Measurements from ENCODE around the gene C1QTNF8.

The C1QTNF8 gene

DNA sequence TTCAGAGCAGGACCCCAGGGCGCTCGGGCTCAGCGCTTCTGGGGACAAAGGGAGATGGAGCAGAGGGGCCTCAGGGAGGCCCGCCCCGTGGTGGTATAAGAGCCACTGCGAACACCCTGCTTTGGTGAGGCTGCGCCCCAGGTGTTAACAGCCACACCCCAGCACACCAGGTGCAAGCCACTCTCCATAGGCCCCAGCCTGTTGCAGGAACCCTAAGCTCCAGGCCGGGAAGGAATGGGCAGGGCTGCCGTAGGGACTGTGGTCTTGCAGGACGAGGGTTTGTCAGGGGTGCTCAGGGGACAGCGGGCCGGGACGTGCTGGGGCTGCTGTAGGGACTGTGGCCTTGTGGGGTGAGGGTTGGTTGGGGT is 40.5 kb downstream of the C1QTNF8 start:
- DNase-seq = no peak

DNA sequence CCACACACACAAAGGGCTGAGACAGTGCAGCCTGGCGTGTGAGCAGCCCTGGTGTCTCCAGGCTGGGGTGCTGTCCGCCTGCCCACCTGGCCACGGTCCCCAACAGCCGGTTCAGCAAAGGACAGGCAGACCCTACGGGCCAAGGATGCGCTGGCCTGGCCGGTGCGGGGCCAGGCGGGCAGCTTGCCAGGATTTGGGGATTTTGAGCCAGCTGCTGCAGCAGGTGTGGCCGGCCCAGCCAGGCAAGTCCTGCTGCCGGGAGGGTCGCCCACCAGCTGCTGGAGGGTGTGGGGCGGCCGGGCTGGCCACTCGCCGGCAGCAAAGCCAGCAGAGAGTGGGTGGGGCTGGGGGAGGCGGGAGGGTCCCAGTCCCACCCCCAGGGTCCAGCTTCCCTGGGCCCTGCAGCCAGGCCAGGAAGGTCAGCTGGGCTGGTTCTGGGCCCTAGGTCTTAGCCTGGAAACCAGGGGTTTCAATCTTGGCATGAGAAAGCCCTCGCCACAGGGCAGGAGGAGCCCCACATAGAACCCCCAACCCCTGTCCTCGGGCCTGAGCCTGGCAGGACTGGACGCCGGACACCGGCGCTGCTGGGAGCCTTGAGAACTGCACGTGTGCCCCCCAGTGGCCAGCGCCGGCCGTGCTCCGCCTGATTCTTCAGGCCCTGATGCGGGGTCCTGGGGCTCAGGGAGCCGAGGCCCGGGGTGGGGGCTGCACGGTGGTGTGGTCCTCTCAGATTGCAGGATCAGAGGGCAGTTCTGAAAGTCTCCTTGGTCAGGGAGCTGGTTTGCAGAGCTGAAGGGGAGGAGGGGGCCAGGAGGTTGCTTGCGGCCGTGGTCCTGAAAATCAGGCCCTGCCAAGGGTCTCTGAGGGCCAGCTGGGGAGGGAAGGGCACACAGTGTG is 41.1 kb downstream of the C1QTNF8 start:
- no peak for DNase-seq

DNA sequence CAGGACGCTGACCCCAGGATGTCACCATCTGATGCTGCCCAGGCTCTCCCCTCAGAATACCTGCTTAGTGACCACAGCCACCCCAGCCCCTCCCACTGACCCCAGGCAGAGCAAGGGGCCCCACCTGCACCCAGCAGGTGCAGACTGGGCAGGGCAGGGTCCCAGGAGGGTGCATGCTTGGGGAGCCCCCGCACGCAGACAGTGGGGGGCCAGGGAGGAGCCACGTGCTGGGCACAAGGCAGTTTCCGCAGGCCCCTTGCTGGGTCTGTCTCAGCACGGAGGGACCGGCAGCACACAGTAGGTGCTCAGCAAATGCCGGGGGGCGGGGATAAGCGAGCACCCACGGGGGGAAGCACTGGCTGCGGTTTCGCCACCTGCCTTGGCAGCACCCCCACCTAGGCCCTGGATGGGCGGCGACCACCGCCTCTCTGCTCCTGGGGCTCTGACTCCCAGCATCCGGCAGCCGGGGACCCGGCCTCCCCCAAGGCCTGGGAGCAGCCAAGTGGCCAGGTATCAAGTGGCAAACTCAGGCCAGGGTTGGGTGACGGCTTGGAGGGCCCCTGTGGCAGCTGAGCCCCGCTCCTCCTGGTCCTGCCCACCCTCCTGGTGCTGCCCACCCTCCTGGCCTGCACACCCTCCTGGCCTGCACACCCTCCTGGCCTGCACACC is 42.2 kb downstream of the C1QTNF8 start:
- DNase-seq = no peak

DNA sequence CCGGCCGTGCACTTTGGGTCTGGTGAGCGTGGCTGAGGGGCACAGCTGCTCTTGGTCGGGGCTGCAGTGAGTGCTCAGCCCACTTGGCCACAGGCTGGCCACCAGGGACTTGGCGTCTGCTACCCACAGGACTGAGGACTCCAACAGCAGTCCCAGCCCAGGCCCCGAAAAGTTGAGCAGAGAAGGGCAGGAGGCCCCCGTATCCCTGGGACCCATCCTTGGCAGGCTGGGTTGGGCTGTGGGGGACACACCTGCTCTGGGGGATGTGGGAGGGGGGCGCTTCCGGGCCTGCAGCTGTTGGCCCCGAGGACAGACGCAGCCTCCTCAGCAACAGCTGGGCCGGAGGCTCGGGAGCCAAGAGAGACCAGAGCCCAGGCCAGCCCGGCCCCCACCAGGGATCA is 42.9 kb downstream of the C1QTNF8 start:
- no peak for DNase-seq

DNA sequence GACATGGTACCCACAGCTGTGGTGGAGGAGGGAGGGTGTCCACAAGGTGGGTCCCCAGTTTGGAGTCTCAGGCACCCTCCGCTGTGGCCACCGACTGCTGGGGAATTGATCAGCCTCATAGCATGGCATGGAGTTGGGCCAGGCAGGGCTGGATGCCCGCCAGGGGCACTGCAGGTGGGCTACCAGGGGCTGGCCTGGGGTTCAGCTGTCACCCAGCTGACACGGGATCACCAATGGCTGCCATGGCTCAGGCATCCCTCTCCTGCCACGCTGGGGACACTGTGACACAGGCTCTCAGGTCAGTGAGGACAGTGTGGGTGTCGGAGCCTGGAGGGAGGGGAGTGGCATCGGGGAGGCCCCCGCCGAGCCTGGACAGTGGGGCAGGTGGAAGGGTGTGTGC is 43.3 kb downstream of the C1QTNF8 start:
- no peak for DNase-seq

DNA sequence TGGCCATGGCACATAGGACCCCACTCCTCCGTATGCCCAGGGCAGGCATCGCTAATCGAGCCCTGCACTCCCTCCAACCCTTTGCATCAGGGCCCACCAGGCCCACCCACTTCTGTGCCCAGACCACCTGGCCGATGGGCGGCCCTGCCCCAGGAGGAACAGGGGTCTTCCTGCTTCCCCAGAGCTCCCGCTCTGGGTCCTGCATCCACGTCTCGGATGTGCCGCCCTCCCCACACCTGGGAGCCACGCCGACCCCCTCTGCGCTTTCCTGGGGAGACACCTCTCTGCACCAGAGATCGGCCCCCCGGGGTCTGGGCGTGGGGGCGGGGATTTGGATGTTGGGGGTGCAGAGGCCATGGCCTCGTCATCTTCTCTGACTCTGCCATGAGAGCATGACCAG is 44.6 kb downstream of the C1QTNF8 start:
- no peak for DNase-seq

DNA sequence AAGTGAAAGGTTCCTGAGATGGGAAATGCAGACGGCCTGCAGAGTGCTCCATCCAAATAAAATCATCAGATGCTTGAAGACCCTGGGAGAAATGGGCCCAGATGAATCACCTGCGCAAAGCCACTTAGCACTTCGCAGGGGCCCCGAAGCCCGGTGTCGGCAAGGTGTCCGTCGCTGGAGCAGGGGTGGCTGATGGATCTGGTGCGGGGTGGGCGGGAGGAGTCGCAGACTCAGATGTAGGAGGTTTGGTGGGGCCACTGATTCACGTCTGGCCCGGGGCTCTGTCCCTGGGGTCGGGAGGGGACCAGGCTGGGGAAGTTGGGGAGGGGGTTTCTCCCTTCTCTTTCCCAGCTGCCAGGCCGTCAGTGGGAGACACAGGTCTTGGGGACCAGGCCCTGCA is 45.1 kb downstream of the C1QTNF8 start:
- no peak for DNase-seq

DNA sequence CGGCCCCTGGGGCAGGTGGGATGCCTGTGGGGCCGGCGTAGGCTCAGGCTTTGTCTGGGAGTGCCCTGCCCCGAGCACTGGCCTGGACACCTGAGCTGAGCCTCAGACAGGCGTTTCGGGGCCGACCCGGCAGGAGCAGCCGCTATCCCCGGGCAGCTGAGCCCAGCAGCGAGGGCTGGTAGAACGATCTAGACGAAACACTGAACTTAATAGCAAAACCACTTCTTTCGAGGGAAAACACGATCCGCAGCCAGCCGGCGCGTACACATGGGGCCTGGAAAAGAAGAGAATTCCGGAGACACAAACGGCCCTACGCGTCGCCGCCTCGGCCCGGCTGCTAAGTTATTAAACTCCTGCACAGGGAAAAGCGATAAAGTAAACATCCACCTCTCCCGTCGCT is 45.5 kb downstream of the C1QTNF8 start:
- DNase-seq = no peak

DNA sequence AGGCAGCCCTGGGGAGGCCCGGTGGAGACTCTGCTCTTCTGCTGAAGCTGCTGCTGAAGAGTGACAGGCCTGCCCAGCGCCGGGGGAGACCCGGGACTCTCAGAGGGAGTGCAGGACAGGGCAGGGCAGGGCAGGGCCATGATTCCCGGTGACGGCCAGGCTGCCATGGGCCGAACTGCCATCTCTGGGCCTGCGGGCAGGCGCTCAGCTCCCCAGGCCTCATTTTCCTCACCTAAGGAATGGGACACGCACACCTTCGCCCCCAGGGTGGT is 46.1 kb downstream of the C1QTNF8 start:
- no peak for DNase-seq

DNA sequence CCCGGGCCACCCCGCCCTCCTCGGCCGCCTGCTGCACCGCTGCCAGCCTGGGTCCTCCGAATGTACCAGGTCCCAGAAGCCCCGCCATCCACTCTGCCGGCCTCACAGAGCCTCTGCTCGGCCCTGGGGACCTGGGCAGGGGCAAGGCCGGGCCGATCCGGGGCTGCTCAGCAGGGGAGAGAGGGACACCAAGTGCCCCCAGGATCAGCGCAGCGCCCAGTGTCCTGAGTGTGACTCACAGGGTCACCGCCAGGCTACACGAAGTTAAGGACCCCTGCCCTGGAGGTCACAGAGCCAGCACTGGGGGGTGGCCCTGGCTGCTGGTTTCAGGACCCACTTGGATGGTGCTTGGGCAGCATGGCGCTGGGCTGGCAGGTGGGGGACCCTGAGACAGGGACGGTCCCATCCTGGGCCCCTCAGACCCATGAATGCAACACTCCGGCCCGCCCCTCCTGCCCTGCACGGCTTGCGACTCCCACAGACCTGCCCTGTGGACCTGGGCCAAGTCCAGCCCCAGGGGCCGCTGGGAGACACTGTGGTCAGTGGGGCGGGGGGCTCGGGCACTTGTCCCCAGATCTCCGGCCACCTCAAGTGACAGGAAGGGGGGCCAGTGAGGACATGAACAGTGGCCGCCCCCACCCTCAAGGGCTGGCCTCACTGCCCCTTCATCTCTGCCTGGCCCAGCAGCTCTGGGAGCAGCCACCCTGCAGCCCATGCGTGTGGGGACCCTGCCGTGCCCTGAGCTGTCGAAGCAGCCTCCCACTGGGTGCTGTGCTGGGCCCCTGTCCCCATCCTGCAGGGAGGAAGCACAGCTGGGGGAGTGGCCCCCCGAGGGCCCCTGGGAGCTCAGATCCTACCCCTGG is 46.7 kb downstream of the C1QTNF8 start:
- DNase-seq = no peak

DNA sequence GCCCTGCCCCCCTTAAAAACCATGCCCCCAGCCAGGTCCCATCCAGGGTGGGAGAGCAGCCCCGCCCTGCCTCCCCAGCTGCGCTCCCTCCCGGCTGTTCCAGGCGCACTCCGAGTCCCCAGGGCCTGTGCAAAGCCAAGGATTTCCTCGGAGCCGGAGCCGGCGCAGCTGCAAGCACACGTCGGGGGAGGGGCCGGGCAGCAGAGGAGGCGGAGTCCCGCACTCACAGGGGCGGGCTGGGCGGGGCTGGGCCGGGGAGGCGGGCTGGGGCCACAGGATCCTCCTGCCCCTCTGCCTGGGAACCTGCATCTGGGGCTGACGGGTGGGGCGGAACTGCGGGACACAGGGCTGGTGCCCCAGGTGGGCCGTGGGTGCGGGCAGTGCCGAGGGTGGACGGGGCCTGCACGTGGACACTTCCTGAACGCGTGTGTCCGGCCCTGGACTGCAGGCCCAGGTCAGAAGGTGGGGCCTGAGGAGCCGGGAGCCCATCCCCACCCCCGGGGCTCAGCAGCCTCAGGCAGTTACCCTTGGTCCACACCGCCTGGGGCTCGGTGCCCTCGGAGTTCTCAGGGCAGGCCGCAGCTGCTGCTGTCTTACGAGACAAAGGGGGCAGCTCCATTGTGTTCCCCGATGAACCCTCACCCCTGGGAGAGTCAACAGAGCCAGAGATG is 47.5 kb downstream of the C1QTNF8 start:
- DNase-seq = no peak

DNA sequence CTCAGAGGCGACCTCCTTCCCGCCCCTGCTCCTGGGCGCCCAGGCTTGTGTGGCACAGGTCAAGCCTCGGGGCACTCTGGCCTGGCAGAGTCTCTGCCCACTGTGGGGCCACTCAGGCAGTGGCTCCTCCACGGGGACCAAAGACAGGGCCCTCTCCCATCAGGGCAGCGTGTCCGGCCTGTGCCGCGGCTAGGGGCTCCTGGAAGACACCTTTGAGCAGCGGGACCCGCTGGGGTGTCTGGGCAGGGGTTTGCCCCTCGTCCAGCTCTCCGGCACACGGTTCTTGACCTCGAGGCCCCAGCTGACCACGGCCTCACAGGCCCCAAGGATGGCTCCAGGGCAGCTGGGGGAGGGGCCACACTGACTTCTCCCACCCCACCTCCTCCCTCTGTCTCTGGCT is 48.2 kb downstream of the C1QTNF8 start:
- DNase-seq = no peak

DNA sequence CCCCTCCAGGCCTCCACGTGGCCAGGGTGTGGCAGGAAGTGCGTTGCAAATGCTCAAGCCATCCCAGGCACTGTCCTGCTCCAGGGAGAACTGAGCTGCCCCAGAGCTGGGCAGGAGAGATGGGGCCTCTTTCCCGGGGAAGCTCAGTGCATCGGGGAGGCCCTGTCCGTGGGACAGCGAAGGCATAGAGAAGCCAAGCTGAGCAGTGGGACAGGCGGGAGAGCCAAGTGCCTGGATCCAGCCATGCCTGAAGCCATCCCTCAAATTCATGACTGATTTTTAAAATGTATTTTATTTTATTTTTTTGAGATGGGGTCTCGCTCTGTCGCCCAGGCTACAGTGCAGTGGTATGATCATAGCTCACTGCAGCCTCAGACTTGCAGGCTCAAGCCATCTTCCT is 48.9 kb downstream of the C1QTNF8 start:
- DNase-seq = no peak

DNA sequence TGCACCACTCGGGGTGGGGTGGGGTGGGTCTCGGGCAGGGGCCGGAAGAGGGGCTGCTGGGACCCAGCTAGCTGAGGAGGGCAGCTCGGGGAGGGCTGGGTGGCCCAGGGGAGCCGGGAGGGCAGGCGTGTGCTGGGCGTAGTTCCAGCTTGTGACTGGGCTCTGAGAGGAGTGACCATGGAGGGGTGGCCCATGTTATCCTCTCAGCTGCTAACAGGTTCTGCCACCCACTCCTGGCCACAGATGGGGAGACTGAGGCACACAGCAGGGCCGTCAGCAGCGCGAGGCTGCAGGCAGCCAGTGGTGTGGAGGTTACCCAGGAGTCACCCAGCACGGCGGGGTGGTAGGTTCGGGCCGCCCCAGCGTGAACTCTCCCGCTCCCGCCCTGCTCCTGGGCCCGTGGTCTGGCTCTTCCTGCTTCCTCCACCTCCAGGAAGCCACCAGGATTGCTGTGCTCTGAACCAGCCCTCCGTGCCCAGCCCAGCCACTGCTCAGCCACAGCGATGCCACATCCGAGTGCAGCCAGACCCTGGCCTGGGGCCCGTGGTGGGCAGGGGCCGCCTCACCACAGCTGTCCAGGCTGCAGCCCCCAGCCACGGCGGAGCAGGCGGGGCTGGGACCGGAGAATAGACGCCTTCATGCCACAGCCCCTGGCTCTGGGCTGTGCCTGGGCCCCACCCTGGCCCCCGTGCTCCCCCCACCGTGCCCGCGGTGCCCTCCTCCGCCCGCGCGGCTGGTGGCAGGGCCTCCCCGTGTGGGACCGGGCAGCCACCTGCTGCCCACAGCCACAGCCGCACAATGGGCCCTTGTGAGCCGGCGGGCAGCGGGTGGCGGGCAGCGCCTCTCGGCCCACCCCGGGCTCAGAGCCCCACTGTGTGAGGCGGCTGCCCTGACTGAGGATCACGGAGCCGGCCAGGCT is 49.8 kb downstream of the C1QTNF8 start:
- no peak for DNase-seq

DNA sequence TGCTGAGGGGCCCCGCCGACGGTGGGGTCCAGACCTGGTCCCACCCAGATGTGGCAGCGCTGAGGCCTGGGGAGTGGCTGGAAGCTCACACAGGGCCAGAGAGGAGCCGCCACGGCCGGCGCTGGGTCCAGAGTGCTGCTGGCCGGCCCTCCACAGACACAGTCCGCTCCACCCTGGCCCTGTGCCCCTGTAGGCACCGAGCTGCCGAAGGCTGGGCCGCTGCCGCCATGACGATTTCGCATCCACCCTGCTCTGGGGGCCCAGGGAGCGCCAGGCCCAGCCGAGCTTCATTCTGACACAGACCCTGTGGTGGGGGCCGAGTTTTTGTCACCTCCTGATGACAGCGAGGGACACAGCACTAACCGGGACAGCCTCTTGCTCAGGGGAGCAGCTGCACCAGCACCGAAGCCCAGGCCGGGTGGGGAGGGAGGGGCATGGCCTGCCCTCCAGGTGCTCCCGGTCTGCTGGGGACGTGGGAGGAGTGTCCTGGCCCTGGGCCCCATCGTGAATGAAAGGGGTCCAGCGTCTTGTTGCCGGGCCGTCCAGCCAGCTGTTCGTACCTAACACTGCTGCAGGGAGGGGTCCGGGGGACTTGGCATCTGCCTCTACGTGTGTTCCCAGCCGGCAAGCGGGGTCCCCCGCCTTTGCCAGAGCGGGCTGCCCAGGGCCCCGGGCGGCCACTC is 50.6 kb downstream of the C1QTNF8 start:
- DNase-seq = no peak

DNA sequence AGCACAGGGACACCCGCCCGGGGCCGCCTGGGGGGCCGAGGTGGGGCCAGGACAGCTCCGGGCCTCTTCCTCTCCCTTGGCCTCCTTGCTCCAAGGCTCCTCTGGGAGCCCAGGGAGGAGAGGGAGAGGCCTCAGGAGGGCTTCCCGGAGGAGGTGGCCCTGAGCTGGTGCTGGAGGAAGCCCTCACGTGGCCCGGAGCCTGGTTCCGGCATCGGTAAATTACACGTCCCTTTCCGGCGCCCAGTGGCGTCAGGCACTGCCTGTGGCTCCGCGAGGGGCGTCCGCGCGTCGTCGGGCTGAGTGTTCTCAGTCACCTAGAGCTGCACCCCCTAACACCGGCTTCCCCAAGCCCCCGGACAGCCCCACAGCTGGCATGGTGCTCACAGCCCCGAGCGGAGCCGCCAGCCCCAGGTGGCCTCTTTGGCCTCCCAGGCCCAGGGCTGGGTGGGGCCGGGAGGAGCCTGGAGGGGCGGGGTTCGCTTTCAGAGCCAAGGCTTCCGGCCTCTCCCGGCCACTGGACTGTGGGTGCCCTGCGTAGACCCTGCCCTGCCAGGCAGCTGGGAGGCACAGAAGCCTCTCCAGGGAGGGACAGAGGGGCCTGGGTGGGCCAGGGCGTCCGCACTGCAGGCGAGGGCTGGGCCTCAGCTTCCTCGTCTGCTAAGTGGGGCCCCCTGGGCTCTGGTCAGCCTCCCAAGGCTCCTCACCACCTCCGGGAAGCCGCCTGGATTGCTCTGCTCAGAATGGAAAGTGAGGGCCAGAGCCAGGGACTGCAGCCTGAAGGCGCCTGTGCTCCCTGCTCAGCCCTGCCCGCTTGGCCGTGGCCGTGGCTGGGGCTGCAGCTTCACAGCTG is 51.4 kb downstream of the C1QTNF8 start:
- DNase-seq = no peak

DNA sequence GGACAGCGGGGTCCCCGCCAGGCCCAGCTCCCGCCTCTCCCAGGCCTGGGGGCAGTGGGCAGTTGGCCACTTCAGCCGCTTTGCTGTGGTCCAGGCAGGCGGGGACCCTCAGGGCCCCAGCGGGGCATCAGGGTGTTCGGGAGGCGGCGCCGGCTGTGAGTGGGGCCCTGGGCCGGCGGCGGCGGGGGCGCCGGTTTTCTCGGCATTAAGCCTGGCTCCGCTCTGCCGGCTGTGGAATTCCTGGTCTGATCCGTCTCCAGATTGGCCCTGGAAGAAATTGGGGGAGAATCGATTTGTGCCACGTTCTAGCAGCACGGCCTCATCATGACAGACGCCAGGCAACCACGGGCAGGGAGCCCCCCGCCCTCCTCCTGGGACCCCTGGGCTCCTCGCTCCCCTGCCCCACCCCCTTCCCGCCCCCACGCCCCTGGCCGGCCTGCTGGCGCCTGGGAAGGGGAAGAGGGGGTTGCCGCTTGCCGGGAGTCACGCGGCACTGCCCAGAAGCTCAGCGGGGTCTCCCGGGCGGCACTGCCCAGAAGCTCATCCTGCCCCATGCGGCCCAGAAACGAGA is 52.1 kb downstream of the C1QTNF8 start:
- DNase-seq = no peak

DNA sequence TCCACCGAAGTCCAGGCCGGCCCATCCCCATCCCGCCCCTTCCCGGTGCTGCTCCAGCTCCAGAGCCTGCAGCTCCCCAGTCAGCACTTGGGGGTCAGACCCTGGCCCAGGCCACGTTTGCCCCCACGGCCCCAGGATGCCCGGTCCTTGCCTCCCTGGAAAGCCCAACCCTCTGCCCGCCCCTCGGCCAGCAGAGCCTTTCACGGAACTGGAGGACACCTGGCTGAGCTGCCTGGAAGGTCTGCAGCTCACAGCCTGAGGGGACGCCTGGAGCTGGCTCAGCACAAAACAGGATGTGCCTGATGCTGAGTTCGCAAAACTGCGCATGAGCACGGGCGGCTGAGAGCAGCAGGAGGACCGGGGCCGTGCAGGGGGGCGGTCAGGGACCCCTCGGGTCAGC is 53.2 kb downstream of the C1QTNF8 start:
- peak; percentile 27 to 55 for DNase-seq

DNA sequence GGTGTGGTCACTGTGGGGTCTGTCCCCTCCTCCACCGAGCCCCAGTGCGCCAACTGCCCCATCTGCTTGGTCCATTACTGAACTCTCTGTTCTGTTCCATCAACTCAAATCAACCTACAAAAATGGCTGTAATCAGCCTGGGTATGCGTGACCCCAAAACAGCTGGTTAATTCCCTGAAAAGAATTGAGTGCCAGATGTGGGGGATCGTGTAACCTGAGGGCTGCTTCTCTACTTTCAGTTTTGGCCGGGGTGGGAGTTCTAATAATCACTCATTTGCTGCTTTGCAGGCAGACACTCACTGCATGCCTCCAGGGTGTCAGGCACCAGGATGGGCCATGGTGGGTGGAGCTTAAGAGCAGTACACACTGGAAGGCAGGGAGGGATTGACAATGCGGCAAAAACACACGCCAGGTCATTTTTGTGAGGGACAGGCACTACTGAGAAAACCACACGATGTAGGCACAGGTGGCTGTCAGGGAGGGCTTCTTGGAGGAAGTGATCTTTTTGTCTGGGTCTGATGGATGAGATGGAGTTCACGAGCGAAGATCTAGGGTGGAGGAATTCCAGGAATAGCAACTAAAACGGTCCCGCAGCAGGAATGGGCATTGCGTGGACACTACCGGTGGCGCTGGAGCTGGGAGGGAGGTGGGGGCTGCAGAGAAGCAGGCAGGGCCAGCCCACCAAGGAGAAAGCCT is 53.8 kb downstream of the C1QTNF8 start:
- DNase-seq = no peak

DNA sequence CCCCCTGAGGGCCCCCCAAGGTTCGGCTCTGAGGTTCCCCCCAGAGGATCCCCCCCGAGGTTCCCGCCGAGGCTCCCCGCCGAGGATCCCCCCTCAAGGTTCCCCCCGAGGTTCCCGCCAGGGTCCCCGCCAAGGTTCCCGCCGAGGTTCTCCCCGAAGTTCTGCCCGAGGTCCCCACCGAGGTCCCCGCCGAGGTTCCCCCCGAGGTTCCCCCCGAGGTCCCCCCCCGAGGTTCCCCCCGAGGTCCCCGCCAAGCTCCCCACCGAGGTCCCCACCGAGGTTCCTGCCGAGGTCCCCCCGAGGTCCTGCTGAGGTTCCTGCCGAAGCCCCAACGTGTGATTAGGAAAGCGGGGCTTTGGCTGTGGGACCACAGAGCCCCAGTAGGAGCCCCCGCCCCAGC is 55.7 kb downstream of the C1QTNF8 start:
- no peak for DNase-seq

All from NCI-H1930 (cell line).